GM23248 (cell line): ENCODE results near the gene FAM149B1.

Experiments
- EZH2 ChIP-seq: fragments of 200-600 bp; sonication (generic); IDR thresholded peaks from 2 replicates; pipeline ENCODE4 v1.6.1; 2018; ENCODE audit warnings: antibody characterized with exemption, mild to moderate bottlenecking; ENCODE audit not compliant: insufficient read depth, poor library complexity, severe bottlenecking
- EZH2phosphoT487 ChIP-seq: fragments of 200-600 bp; sonication (generic); IDR thresholded peaks from 2 replicates; pipeline ENCODE4 v1.6.1; 2018; ENCODE audit warnings: antibody characterized with exemption, moderate library complexity, mild to moderate bottlenecking, low read depth; ENCODE audit not compliant: insufficient read depth

GRCh38 chr10:73119457-73119856, 48.5 kb upstream of the FAM149B1 start:
- TF ChIP-seq EZH2, result no peak
- no peak for TF ChIP-seq EZH2phosphoT487
